DMS 273 treated with DMSO at 0.1 percent for 48 hours (cell line): ENCODE results near the gene ARHGAP15.
A peak's percentile ranks its signal among the peaks of the same experiment; 100 is the strongest.

Experiments
- DNase-seq: peaks from one replicate; lab custom pipeline; 2025; lab: John Stamatoyannopoulos, UW

The ARHGAP15 gene

DNA sequence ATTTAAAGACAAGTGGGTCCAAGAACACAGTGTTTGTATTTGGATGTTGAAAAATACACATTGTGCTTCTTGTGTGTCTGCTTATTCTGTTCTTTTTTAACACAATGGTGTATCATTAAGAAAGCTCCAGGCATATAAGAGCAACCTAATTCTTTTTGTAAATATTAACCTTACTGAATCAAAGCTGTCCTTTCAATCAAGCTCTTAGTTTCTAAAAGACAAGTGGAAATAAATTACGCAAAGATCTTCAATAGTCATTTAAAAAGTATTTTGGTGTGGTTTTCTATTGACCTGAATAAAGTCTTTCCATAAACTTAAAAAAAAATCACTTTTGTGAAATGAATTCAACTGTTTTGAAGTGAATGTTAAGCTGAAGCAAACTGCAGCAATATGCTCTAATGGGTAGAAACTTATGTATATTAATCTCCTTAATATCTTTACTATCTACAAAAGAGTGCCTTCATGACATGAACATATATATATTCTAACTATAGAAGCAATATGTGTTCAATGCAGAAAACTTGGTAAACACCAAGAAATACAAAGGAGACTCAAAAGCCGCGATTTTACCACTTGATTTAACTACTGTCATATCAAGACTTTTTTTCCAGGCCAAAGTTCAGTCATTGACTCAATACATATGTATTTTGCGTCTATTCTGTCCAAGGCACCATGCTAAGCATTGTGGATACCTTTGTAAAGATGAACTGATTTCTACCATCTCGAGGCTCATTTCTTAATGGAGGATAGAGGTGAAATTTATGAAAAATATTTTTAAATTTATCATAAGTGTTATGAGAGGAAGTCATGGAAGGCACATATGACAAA, 97.7 kb downstream of the ARHGAP15 start:
- DNase-seq: no peak

DNA sequence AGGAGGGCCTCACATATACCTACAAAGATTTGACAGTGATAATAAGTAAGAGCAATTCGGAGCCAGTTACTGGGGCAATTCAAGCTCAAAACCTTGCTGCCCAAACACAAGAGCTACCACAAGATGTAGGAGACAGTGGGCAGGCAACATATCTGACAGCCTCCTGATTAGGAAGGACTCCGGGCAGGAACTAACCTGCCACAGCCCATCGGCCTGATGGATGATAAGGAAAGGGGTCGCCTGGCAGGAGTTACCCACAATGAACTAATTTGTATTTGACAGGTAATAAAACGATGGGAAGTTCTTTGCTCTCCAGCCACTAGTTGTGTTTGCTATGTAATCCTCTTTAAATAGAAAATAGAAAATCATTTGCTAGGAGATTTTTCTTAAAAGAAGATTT, 100.2 kb downstream of the ARHGAP15 start:
- DNase-seq: no peak

DNA sequence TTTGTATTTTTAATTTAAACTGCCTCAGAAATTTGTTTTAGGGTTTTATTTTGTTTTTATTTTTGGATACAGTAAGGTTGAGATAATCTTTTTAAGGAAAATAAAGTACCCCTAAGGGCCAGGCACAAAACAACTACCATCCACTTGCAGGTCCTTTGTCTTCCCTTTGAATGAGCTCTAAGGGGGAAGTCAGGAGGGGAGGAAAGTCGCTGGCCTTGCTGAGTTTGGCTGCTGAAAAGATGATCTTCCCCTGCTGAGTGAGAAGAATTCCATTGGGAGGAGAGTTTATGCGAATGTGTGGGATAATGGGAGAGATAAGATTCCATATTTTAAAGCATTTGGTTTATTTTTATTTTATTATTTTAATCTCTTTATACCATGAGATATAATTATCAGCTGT, 100.7 kb downstream of the ARHGAP15 start:
- no peak for DNase-seq

DNA sequence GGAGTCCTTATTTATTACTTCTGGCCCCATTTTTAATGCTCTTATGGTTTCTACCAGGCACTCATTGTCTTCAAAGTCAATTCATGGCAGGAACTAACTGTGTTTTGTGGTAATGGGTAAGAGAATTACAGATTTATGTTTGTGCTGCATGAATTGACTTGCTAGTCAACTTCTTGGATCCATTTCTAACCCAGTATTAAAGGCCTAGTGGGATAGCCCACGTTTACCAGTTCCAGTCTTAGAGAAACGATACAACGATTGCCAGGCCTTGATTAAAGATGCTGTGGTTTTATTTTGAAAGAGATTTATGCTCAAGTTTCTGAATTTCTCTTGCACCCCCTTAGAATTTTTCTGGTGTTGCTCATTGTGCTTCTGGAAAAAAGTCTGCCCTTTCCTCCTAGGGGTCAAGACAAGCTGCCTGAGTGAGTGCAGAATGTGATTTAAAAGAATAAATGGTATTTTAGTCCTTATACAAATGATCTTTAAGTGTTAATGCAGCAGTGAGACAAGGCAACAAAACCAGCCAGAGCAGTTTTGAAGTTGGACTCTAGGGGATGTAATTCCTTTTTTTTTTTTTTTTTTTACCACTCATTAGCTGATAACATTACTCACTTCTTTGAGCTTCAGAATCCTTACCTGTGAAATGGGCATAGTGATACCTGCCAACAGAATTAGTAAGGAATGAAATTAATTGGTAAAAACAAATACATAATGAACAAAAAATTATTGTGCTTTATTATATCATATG, 101.5 kb downstream of the ARHGAP15 start:
- DNase-seq: no peak

- no peak for DNase-seq
Observed at GRCh38 chr2:143231254-143231645, 102.0 kb downstream of the ARHGAP15 start.

DNA sequence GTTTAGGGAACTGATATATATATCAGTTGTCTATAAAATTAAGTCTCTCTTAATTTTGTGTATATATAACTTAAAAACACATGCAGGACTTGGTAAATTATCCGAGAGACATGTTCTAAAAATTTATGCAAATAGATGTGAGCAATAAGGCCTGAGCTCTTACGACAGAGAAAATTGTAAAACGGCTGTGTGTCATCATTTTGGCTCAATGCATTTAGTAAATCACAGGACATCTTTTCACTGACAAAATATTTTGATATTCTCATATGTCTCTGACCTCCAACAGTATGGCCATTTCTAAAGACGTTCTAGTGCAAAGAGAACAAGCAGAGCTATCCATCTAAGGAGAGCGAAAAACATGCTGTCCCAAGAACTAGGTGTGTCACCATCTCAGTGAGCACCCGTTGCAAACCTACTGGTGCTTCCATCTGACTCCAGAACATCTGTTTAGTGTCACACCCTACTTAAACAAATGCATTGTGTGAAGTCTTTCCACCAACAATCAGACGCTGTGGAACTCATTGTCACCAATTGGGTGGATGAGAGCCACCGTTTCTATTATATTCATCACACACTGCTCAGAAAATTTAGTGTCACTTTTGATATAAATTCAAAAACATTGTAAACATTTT, 108.0 kb downstream of the ARHGAP15 start:
- no peak for DNase-seq

- no peak for DNase-seq
Observed at GRCh38 chr2:143241403-143242088, 112.3 kb downstream of the ARHGAP15 start.

GRCh38 chr2:143246246-143246645, 117.0 kb downstream of the ARHGAP15 start:
- DNase-seq: no peak

DNA sequence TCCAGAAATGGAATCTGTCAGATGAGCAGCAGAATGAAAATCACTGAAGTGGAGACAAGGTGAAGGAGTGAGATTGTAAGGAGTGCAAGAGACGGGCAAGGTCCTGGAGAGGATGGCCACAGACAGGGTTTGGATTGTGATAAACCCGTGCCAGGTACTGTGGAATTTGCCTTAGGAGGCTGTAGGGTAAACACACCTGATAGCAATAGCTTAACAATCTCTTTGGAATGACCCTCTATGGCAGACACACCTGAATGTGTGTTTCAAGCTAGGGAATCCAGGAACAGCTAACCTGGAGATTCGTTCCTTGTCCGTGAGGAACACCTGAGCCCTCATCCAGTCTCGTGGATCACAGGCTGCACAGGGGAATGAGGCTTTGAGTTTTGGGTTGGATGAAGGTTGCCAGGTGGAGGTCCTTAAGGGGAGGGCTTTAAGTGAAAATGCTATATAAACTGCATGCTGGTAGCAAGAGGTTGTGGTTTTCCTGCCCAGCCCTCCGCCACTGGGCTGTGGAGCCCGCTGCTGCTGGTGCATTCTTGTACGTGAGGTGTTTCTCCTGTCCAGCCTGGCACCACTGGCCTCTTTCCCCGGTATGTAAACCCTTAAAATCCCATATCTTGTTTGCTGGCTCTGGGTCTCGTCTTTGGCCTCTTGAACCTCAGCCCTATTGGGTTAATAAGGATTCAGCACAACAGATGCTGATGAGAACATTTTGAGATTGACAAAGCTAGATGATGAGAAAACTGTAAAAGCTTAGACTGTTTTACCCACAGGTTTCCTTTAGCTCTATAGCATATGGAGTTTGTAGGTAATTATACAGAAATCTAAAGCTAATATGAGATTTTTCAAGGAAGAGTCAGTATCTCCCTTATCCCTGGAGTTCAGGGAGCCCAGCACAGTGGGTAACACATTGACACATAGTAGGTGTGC, 117.9 kb downstream of the ARHGAP15 start:
- no peak for DNase-seq

DNA sequence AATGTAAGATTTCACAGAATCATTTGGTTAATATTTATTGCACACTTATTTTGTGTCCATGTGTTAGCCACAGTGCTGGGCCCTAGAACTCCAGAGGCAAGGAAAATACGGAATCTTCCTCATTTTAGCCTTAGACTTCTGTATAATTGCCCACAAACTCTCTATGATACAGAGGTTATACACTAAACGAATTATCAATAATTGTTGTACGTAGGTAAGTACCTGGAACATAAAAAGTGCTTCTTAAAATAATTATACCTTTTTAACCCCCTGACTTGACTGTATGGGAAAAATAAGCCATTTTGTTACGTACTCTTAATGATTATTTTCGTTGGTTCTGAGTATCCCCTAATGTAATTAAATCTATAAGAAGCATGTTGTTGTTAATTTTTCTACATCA, 119.4 kb downstream of the ARHGAP15 start:
- DNase-seq: no peak

GRCh38 chr2:143251681-143252080, 122.5 kb downstream of the ARHGAP15 start:
- DNase-seq: no peak

GRCh38 chr2:143252138-143252907, 123.1 kb downstream of the ARHGAP15 start:
- no peak for DNase-seq

DNA sequence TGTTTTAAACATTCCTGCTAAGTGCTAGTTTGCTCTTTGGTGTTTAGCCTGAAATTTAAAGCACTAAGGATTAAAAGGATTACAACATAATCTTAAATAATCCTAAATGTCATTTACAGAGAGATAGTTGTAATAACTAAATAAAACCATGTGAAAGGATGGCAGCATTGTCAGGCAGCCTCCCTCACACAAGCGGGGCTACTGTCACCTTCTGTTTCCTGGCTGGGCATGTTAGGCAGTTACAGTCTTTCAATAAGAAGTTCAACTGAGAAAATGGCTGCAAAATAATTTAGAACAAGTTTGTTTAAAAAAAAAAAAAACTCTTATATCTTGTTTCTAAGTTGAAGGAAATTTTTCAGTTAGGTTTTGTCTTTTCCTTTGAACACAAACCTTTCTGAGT, 124.9 kb downstream of the ARHGAP15 start:
- no peak for DNase-seq

DNA sequence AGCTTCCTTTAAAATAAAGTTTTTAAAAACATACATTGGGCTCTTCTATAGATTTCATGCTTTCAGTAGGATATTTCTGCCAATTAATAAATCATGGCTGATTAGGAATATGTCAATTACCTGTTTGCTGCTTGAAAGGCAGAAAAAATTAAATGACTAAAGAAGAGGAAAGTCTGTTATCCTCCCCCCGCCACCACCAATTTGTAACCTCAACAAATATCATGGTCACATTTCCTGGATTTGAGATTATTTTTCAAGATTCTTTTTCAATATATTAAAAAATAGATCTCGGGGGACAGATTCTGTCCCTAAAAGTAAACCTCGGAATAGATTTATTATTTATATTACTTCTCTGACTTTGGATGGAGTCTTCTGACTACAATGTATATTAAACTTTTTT, 125.9 kb downstream of the ARHGAP15 start:
- DNase-seq: no peak

DNA sequence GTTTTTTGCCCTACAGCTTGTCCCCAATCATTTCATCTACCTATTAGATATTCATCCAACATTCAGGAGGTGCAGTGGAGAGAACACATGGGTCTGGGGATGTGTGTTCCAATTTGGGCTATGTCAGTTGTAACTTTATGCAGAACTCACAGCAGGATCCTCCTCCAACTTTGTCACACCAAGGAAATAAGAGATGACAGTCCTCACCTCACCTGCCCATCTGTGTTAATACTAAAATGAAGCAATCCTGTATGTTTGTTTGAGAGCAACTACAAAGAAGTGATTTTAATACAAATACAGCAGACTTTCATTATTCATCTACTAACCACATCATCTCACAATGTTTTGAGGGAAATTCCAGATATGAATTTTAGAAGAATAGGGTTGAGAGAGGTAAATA, 126.7 kb downstream of the ARHGAP15 start:
- no peak for DNase-seq

- no peak for DNase-seq
Observed at GRCh38 chr2:143258126-143258892, 129.1 kb downstream of the ARHGAP15 start.

GRCh38 chr2:143259368-143259958, 130.2 kb downstream of the ARHGAP15 start:
- peak; percentile 56 for DNase-seq

GRCh38 chr2:143261986-143262385, 132.8 kb downstream of the ARHGAP15 start:
- no peak for DNase-seq

GRCh38 chr2:143262389-143262788, 133.2 kb downstream of the ARHGAP15 start:
- no peak for DNase-seq
